ENCODE measurements around the gene TBPL2. TPM values are rescaled to one million over a fixed set of nuclear protein-coding genes. Genes with fewer than 3 reads are reported as not detected.

The TBPL2 gene
- total and polyA plus RNA-seq, 4 donors: not detected

- peaks cover 0 to 5% (median 0%) of the 10 kb centered on the region in 4 donors for H3K36me3 ChIP-seq (ENCODE audit: control insufficient read depth in 4 of 4, insufficient read depth in 4 of 4, low read length in 4 of 4)
These were observed 25.9 kb downstream of the TBPL2 start for GRCh38 chr14:55414551-55414950.

DNA sequence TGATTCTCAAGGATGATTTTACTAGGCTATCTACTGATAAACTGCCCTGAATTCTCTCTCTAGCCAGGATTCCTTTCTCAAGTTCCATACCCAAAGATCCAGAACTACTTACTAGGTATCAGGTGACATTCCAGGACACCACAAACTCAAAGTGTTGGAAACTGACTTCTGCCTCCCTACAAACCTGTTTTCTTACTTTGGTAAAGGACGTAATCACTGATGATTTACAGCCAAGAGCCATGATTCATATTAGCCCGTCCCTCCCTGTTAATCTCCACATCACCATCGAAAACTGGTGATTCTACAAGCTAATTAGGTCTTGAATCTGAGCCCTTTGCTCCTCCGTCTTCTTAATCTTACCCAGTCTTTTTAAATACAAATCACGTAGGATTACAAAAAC lies 27.7 kb downstream of the TBPL2 start:
- ATAC-seq (ENCODE audit: insufficient read depth, low FRiP score) (no peak), DNase-seq (peak in 1 of 3 donors; percentile 12)
- Histone ChIP-seq H3K27me3 (ENCODE audit: control insufficient read depth in 3 of 3, insufficient read depth in 3 of 3, low read length in 2 of 3) (no peaks in the 10 kb centered on the region), H3K4me1 (ENCODE audit: control insufficient read depth in 5 of 5, insufficient read depth in 5 of 5, low read length in 5 of 5) (peaks cover 0 to 18% (median 3%) of the 10 kb centered on the region in 5 donors), H3K4me3 (no peak overlapping the region), H3K36me3 (ENCODE audit: control insufficient read depth in 4 of 4, insufficient read depth in 4 of 4, low read length in 4 of 4) (peaks cover 0 to 5% (median 0%) of the 10 kb centered on the region in 4 donors), H3K9me3 (ENCODE audit: control insufficient read depth in 4 of 4, insufficient read depth in 3 of 4, low read length in 3 of 4) (no peaks in the 10 kb centered on the region), H3K9ac (ENCODE audit: insufficient read depth in 1 of 2, low read length in 2 of 2) (no peak overlapping the region), H3K27ac (ENCODE audit: low read depth in 1 of 2, low read length in 1 of 2) (no peak overlapping the region)
- no peak for TF ChIP-seq CTCF (IDR thresholded peaks at IDR 0.05; ENCODE audit: control extremely low read depth, extremely low read depth)
- WGBS, 2 donors: 77 to 84% methylated on average over 5 of the region's 5 CpGs

More at GRCh38 chr14:55414551-55414950, 25.9 kb downstream of the TBPL2 start:
- no peaks in the 10 kb centered on the region for H3K27me3 ChIP-seq (ENCODE audit: control insufficient read depth in 3 of 3, insufficient read depth in 3 of 3, low read length in 2 of 3)
- no peak overlapping the region for H3K27ac ChIP-seq (ENCODE audit: low read depth in 1 of 2, low read length in 1 of 2)
- no peak overlapping the region for H3K4me3 ChIP-seq
- no peak overlapping the region for H3K9ac ChIP-seq (ENCODE audit: insufficient read depth in 1 of 2, low read length in 2 of 2)
- 84 to 89% methylated on average over 3 of the region's 3 CpGs for WGBS, 2 donors
- H3K9me3 ChIP-seq (ENCODE audit: control insufficient read depth in 4 of 4, insufficient read depth in 3 of 4, low read length in 3 of 4): no peaks in the 10 kb centered on the region
- TF ChIP-seq CTCF (IDR thresholded peaks at IDR 0.05; ENCODE audit: control extremely low read depth, extremely low read depth): no peak
- H3K4me1 ChIP-seq (ENCODE audit: control insufficient read depth in 5 of 5, insufficient read depth in 5 of 5, low read length in 5 of 5): peaks cover 0 to 18% (median 3%) of the 10 kb centered on the region in 5 donors
- ATAC-seq (ENCODE audit: insufficient read depth, low FRiP score) (no peak), DNase-seq (no peak)

DNA sequence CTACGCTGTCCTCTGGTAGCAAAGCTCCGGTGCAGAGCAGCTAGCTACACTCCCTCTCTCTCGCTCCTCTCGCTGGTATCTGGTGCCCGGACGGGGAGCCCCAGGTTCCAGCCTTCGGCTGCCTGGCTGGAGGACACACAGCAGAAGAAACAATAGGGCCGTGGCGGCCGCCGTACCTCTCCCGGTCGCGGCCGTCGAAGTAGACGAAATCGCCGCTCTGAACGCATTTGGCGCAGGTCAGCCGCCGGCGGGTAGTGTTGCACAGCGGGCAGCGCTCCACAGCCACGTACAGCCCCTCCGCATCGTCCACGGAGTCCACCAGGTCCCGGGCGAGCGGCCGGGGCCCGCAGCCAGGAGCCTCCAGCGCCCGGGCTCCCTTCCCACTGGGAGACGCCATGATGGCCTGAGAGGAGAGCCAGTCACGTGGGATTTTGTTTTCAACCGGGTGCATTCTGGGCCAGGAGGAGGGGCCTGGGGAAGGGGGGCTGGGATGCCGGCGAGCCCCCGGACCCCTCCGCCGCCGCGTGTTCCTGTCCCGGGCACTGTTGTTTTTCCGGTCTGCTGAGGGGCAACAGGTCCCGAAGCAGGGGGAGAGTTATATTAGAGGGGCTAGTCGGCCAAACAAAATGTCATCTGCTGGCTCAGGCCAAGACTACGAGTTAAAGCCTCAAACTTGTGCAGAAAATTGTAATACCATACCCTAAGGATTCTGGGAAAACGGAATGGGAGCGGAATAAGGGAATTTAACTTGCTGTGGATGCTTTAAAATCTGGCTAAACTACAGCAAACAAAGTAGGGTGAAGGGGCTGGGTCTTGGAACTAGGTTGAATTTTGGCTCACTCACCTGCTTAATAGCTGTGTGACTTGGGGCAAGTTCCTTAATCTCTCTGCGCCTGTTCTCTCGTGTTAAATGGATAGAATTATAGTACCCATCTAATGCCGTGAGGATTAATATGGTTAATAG lies 28.7 kb downstream of the TBPL2 start, which contains the start of gene ATG14:
Gene ATG14, minus strand, starts transcription at position 405 of the 964 bp plus-strand sequence. Its CDS starts 8 bp downstream, at position 397.
- peak within 1 kb of the TSS; percentile 91 for H3K4me3 ChIP-seq
- DNase-seq: peak; percentile 92 to 94 (median 92)
- H3K9ac ChIP-seq (ENCODE audit: insufficient read depth in 1 of 2, low read length in 2 of 2): peak within 1 kb of the TSS; percentile 89 to 93
- 3 to 4% methylated on average over 51 to 57 of the region's 57 CpGs for WGBS, 2 donors
- peaks cover 0 to 18% (median 3%) of the 10 kb centered on the region in 5 donors for H3K4me1 ChIP-seq (ENCODE audit: control insufficient read depth in 5 of 5, insufficient read depth in 5 of 5, low read length in 5 of 5)
- peaks cover 0 to 5% (median 0%) of the 10 kb centered on the region in 4 donors for H3K36me3 ChIP-seq (ENCODE audit: control insufficient read depth in 4 of 4, insufficient read depth in 4 of 4, low read length in 4 of 4)
- peak within 1 kb of the TSS; percentile 76 to 87 for H3K27ac ChIP-seq (ENCODE audit: low read depth in 1 of 2, low read length in 1 of 2)
- no peaks in the 10 kb centered on the region for H3K9me3 ChIP-seq (ENCODE audit: control insufficient read depth in 4 of 4, insufficient read depth in 3 of 4, low read length in 3 of 4)
- peak; percentile 97 for ATAC-seq (ENCODE audit: insufficient read depth, low FRiP score)
- TF ChIP-seq CTCF (IDR thresholded peaks at IDR 0.05; ENCODE audit: control extremely low read depth, extremely low read depth): no peak
- no peaks in the 10 kb centered on the region for H3K27me3 ChIP-seq (ENCODE audit: control insufficient read depth in 3 of 3, insufficient read depth in 3 of 3, low read length in 2 of 3)
